Neuronal stem cell (in vitro differentiated cells): ENCODE measurements around the gene C18orf32.

Experiments
- DNase-seq: peaks from one replicate; pipeline ENCODE4 v3.0.0-alpha.2; 2013; ENCODE audit warnings: low spot score
- H2AFZ ChIP-seq: one replicate; pipeline ENCODE4 v1.6.1; 2013; ENCODE audit warnings: mild to moderate bottlenecking, low read length, inconsistent platforms
- H2AK5ac ChIP-seq: 2 replicates; pipeline ENCODE4 v1.6.1; 2013; ENCODE audit warnings: low read depth, mild to moderate bottlenecking, inconsistent platforms, low read length, moderate library complexity, mixed read lengths
- H2BK120ac ChIP-seq: 2 replicates; pipeline ENCODE4 v1.6.1; 2013; ENCODE audit warnings: low read depth, mild to moderate bottlenecking, inconsistent platforms, low read length, moderate library complexity, mixed read lengths
- H2BK12ac ChIP-seq: one replicate; pipeline ENCODE4 v1.6.1; 2013; ENCODE audit warnings: low read length, inconsistent platforms
- H2BK15ac ChIP-seq: 2 replicates; pipeline ENCODE4 v1.6.1; 2013; ENCODE audit warnings: mild to moderate bottlenecking, low read length, inconsistent platforms, mixed read lengths
- H2BK5ac ChIP-seq: one replicate; pipeline ENCODE4 v1.6.1; 2013; ENCODE audit warnings: inconsistent platforms, mild to moderate bottlenecking, low read length, moderate library complexity
- H3K14ac ChIP-seq: one replicate; pipeline ENCODE4 v1.6.1; 2013; ENCODE audit warnings: low read length, inconsistent platforms
- H3K18ac ChIP-seq: 2 replicates; pipeline ENCODE4 v1.6.1; 2013; ENCODE audit warnings: low read length, inconsistent platforms
- H3K23ac ChIP-seq: 2 replicates; pipeline ENCODE4 v1.6.1; 2013; ENCODE audit warnings: low read depth, mild to moderate bottlenecking, mixed read lengths, low read length, inconsistent platforms; ENCODE audit not compliant: poor library complexity
- H3K27ac ChIP-seq: replicated peaks from 3 replicates; pipeline ENCODE4 v1.5.1; 2013; ENCODE audit warnings: low read length, inconsistent platforms
- H3K27me3 ChIP-seq, 3 experiments: 2 replicates each; pipeline ENCODE4 v1.6.1; 2013; ENCODE audit warnings: low read length in 3 of 3, mild to moderate bottlenecking in 2 of 3, inconsistent platforms in 1 of 3, low read depth in 1 of 3, mixed read lengths in 1 of 3, moderate library complexity in 1 of 3; ENCODE audit not compliant: control insufficient read depth in 3 of 3, insufficient read depth in 3 of 3
- H3K36me3 ChIP-seq, 2 donors: replicated peaks in 1 of 2; 2 replicates each; pipeline ENCODE4 v1.6.1; 2013; ENCODE audit warnings: low read length in 2 of 2; ENCODE audit not compliant: control insufficient read depth in 2 of 2, insufficient read depth in 2 of 2
- H3K4ac ChIP-seq: 2 replicates; pipeline ENCODE4 v1.6.1; 2013; ENCODE audit warnings: inconsistent platforms, mild to moderate bottlenecking, low read length, moderate library complexity
- H3K4me1 ChIP-seq, 2 donors: 1 replicate in 1 of 2; 2 replicates in 1 of 2; pipeline ENCODE4 v1.6.1; 2013; ENCODE audit warnings: low read length in 2 of 2, low read depth in 1 of 2; ENCODE audit not compliant: control insufficient read depth in 2 of 2, insufficient read depth in 1 of 2
- H3K4me2 ChIP-seq: one replicate; pipeline ENCODE4 v1.6.1; 2013; ENCODE audit warnings: mild to moderate bottlenecking, low read length, inconsistent platforms; ENCODE audit not compliant: insufficient read depth, poor library complexity, severe bottlenecking
- H3K4me3 ChIP-seq, 2 donors: 2 replicates each; pipeline ENCODE4 v1.5.1; 2013; ENCODE audit warnings: low read length in 2 of 2, mild to moderate bottlenecking in 2 of 2, inconsistent platforms in 1 of 2, moderate library complexity in 1 of 2
- H3K79me1 ChIP-seq: one replicate; pipeline ENCODE4 v1.6.1; 2013; ENCODE audit warnings: low read depth, mild to moderate bottlenecking, inconsistent platforms, low read length, moderate library complexity
- H3K9ac ChIP-seq: one replicate; pipeline ENCODE4 v1.6.1; 2013; ENCODE audit warnings: mild to moderate bottlenecking, low read depth, low read length, inconsistent platforms; ENCODE audit not compliant: poor library complexity
- H3K9me3 ChIP-seq, 2 donors: replicated peaks in 1 of 2; 2 replicates each; pipeline versions ENCODE3 to v1.6.1; 2013; ENCODE audit warnings: low read length in 2 of 2, mild to moderate bottlenecking in 2 of 2, inconsistent platforms in 1 of 2, low read depth in 1 of 2, mixed read lengths in 1 of 2, moderate library complexity in 1 of 2; ENCODE audit not compliant: control insufficient read depth in 2 of 2, insufficient read depth in 1 of 2
- H4K8ac ChIP-seq: one replicate; pipeline ENCODE4 v1.6.1; 2013; ENCODE audit warnings: low read depth, mild to moderate bottlenecking, inconsistent platforms, low read length, moderate library complexity
- H4K91ac ChIP-seq: one replicate; pipeline ENCODE4 v1.6.1; 2013; ENCODE audit warnings: low read length, low read depth, mild to moderate bottlenecking, inconsistent platforms; ENCODE audit not compliant: poor library complexity
- WGBS, 2 donors: extraction: QIAGEN DNeasy Blood & Tissue Kit; methylation state at CpG; one replicate each; pipeline ENCODE4 v1.1.7; 2013; ENCODE audit warnings: missing lambda C conversion rate in 2 of 2, mixed read lengths in 1 of 2; ENCODE audit not compliant: insufficient read length in 2 of 2, insufficient replicate concordance in 1 of 2; ENCODE audit errors: extremely low coverage in 2 of 2; 5-methylcytosine and 5-hydroxymethylcytosine counted together

The C18orf32 gene

GRCh38 chr18:49471532-49471931 lies 15.5 kb downstream of the C18orf32 start:
- Histone ChIP-seq H2AK5ac (no peak overlapping the region), H2BK5ac (no peak overlapping the region), H3K36me3 (peaks cover 0 to 2% of the 10 kb centered on the region in 2 donors), H3K4me1 (no peaks in the 10 kb centered on the region), H3K4ac (no peak overlapping the region), H3K9me3 (no peaks in the 10 kb centered on the region), H3K27me3 (no peaks in the 10 kb centered on the region), H3K23ac (no peak overlapping the region), H3K4me3 (no peak overlapping the region), H3K9ac (no peak overlapping the region), H2BK120ac (no peak overlapping the region), H3K14ac (no peak overlapping the region), H4K91ac (no peak overlapping the region), H3K27ac (no peak overlapping the region), H3K79me1 (no peaks in the 10 kb centered on the region), H2AFZ (no peak overlapping the region), H3K18ac (no peak overlapping the region), H3K4me2 (no peak overlapping the region), H4K8ac (no peak overlapping the region), H2BK12ac (no peak overlapping the region), H2BK15ac (no peak overlapping the region)
- DNase-seq, result no peak
- no CpG with 5 or more reads among the region's 1 CpG for WGBS, 2 donors

GRCh38 chr18:49467599-49467998 lies 19.4 kb downstream of the C18orf32 start:
- H3K4me2 ChIP-seq, result no peak overlapping the region
- H2BK5ac ChIP-seq, result no peak overlapping the region
- no peaks in the 10 kb centered on the region for H3K36me3 ChIP-seq
- no peak overlapping the region for H3K23ac ChIP-seq
- peaks cover 8 to 12% of the 10 kb centered on the region in 2 donors for H3K4me1 ChIP-seq
- no peak overlapping the region for H3K27ac ChIP-seq
- H3K27me3 ChIP-seq, result peaks cover 0 to 11% (median 0%) of the 10 kb centered on the region in 3 experiments
- H2BK15ac ChIP-seq, result no peak overlapping the region
- H3K18ac ChIP-seq, result no peak overlapping the region
- no peak overlapping the region for H3K4me3 ChIP-seq
- WGBS, 2 donors, result no CpG with 5 or more reads among the region's 4 CpGs
- H3K79me1 ChIP-seq, result no peaks in the 10 kb centered on the region
- H4K8ac ChIP-seq, result no peak overlapping the region
- no peak overlapping the region for H4K91ac ChIP-seq
- DNase-seq, result no peak
- H2BK12ac ChIP-seq, result no peak overlapping the region
- no peak overlapping the region for H3K14ac ChIP-seq
- no peak overlapping the region for H2AK5ac ChIP-seq
- H3K9ac ChIP-seq, result no peak overlapping the region
- H2AFZ ChIP-seq, result no peak overlapping the region
- no peak overlapping the region for H3K4ac ChIP-seq
- no peak overlapping the region for H2BK120ac ChIP-seq
- no peaks in the 10 kb centered on the region for H3K9me3 ChIP-seq

GRCh38 chr18:49467019-49467563 lies 19.9 kb downstream of the C18orf32 start:
- Histone ChIP-seq H3K27ac (no peak overlapping the region), H2BK5ac (no peak overlapping the region), H2BK15ac (no peak overlapping the region), H3K27me3 (peaks cover 0 to 11% (median 0%) of the 10 kb centered on the region in 3 experiments), H4K91ac (no peak overlapping the region), H3K4ac (no peak overlapping the region), H2BK120ac (no peak overlapping the region), H2AFZ (no peak overlapping the region), H2BK12ac (no peak overlapping the region), H2AK5ac (no peak overlapping the region), H3K18ac (no peak overlapping the region), H3K9me3 (no peaks in the 10 kb centered on the region), H3K4me1 (peaks cover 8 to 12% of the 10 kb centered on the region in 2 donors), H4K8ac (no peak overlapping the region), H3K36me3 (no peaks in the 10 kb centered on the region), H3K79me1 (no peaks in the 10 kb centered on the region), H3K9ac (no peak overlapping the region), H3K14ac (no peak overlapping the region), H3K23ac (no peak overlapping the region), H3K4me3 (no peak overlapping the region), H3K4me2 (no peak overlapping the region)
- no peak for DNase-seq
- no CpG with 5 or more reads among the region's 2 CpGs for WGBS, 2 donors

- H3K27me3 ChIP-seq, result peaks cover 0 to 11% (median 0%) of the 10 kb centered on the region in 3 experiments
- H4K8ac ChIP-seq, result no peak overlapping the region
- H4K91ac ChIP-seq, result no peak overlapping the region
- no peak overlapping the region for H3K27ac ChIP-seq
- no peak overlapping the region for H3K4ac ChIP-seq
- H3K18ac ChIP-seq, result no peak overlapping the region
- no peak overlapping the region for H3K4me3 ChIP-seq
- no peaks in the 10 kb centered on the region for H3K36me3 ChIP-seq
- no peak overlapping the region for H2BK120ac ChIP-seq
- no peak overlapping the region for H3K4me2 ChIP-seq
- peak; percentile 54 for DNase-seq
- H3K23ac ChIP-seq, result no peak overlapping the region
- no peak overlapping the region for H2BK15ac ChIP-seq
- H3K14ac ChIP-seq, result no peak overlapping the region
- H2BK12ac ChIP-seq, result no peak overlapping the region
- H2BK5ac ChIP-seq, result no peak overlapping the region
- no peak overlapping the region for H3K9ac ChIP-seq
- H3K79me1 ChIP-seq, result no peaks in the 10 kb centered on the region
- peaks cover 8 to 12% of the 10 kb centered on the region in 2 donors for H3K4me1 ChIP-seq
- no peak overlapping the region for H2AK5ac ChIP-seq
- H2AFZ ChIP-seq, result no peak overlapping the region
- no peaks in the 10 kb centered on the region for H3K9me3 ChIP-seq
- WGBS, 2 donors, result no CpG with 5 or more reads among the region's 8 CpGs
Measured at GRCh38 chr18:49464718-49465598, 22.1 kb downstream of the C18orf32 start.
